NB4 (cell line): Measurements from ENCODE around the gene RNF130.
A peak's percentile ranks its signal among the peaks of the same experiment; 100 is the strongest.

ENCODE experiments used
- CTCF ChIP-seq: IDR thresholded peaks from one replicate; pipeline ENCODE4 v1.5.1; 2012; ENCODE audit warnings: low read depth, low read length
- MAX ChIP-seq: IDR thresholded peaks from 2 replicates; pipeline ENCODE4 v1.6.1; 2011; ENCODE audit warnings: low read depth, low read length
- MYC ChIP-seq: IDR thresholded peaks from 2 replicates; pipeline ENCODE4 v1.6.1; 2011; ENCODE audit warnings: low read depth, low read length
- POLR2A ChIP-seq: IDR thresholded peaks from 2 replicates; pipeline ENCODE4 v1.6.1; 2011; ENCODE audit warnings: mild to moderate bottlenecking; ENCODE audit not compliant: insufficient read length; ENCODE audit errors: extremely low read depth

GRCh38 chr5:179908528-179908927 is 163.0 kb downstream of the RNF130 start:
- TF ChIP-seq POLR2A (no peak), CTCF (peak; percentile 15), MAX (no peak), MYC (no peak)
